Activated CD4-positive, alpha-beta memory T cell treated with anti-CD3 and anti-CD28 coated beads, Interleukin-2, amount 10 ng/mL, durations not matched to agents 7 days and 5 days (primary cell): Measurements from ENCODE around the gene OGFOD1. TPM values are rescaled to one million over a fixed set of nuclear protein-coding genes. Genes with fewer than 3 reads are reported as not detected.
"Not testable (repeated sequence)": the region's sequence is repeated elsewhere in the genome, so short reads cannot be mapped to it uniquely, and the experiment has no call there.

ENCODE experiments used
- CTCF ChIA-PET: fragments of 350-600 bp; sonication (Branson Sonifier 250); formaldehyde crosslinking; loops from one replicate; lab custom pipeline; 2021; ENCODE audit warnings: antibody characterized with exemption, inconsistent platforms; lab: Charles Lee
- POLR2A ChIA-PET: fragments of 350-600 bp; sonication (Branson Sonifier 250); formaldehyde crosslinking; loops from one replicate; lab custom pipeline; 2021; ENCODE audit warnings: antibody characterized with exemption; lab: Charles Lee
- DNase-seq: peaks from one replicate; pipeline ENCODE4 v3.0.0-alpha.2; 2020
- H3K27ac Mint-ChIP-seq: one replicate; pipeline ENCODE4 v1.8.0; 2021; ENCODE audit warnings: mild to moderate bottlenecking, mixed read lengths
- H3K27me3 Mint-ChIP-seq: one replicate; pipeline ENCODE4 v1.8.0; 2021; ENCODE audit warnings: mixed read lengths
- H3K36me3 Mint-ChIP-seq: one replicate; pipeline ENCODE4 v1.8.0; 2021; ENCODE audit warnings: low read depth, mixed read lengths
- H3K4me1 Mint-ChIP-seq: one replicate; pipeline ENCODE4 v1.8.0; 2021; ENCODE audit warnings: mixed read lengths
- H3K4me3 Mint-ChIP-seq: one replicate; pipeline ENCODE4 v1.8.0; 2021; ENCODE audit warnings: mild to moderate bottlenecking, mixed read lengths
- H3K9me3 Mint-ChIP-seq: one replicate; pipeline ENCODE4 v1.8.0; 2021; ENCODE audit warnings: mixed read lengths
- total RNA-seq, 2 experiments: library from RNA; stranded (reverse); gene quantifications; one replicate each; pipeline ENCODE4 v1.2.3, GENCODE V29; 2021

OGFOD1 gene
- total RNA-seq, 2 experiments from 2014 or later = 36.5 to 39.5 TPM

- ChIA-PET POLR2A (no interaction called here), CTCF (no interaction called here)
- Mint-ChIP-seq H3K9me3 (no peaks in the 10 kb centered on the region), H3K27me3 (no peaks in the 10 kb centered on the region), H3K36me3 (peaks cover 64% of the 10 kb centered on the region), H3K27ac (no peak overlapping the region), H3K4me3 (no peak overlapping the region), H3K4me1 (no peaks in the 10 kb centered on the region)
- DNase-seq = no peak
Observed at GRCh38 chr16:56470232-56470631, 18.9 kb downstream of the OGFOD1 start.

- no peaks in the 10 kb centered on the region for H3K27me3 Mint-ChIP-seq
- H3K9me3 Mint-ChIP-seq = no peaks in the 10 kb centered on the region
- no peak for DNase-seq
- ChIA-PET POLR2A (no interaction called here), CTCF (no interaction called here)
- H3K4me3 Mint-ChIP-seq = no peak overlapping the region
- H3K27ac Mint-ChIP-seq = no peak overlapping the region
- H3K36me3 Mint-ChIP-seq = peaks cover 65% of the 10 kb centered on the region
- H3K4me1 Mint-ChIP-seq = no peaks in the 10 kb centered on the region
Observed at GRCh38 chr16:56470666-56471065, 19.3 kb downstream of the OGFOD1 start.

GRCh38 chr16:56475201-56475600, 23.8 kb downstream of the OGFOD1 start:
- H3K27ac Mint-ChIP-seq = no peak overlapping the region
- peaks cover 10% of the 10 kb centered on the region for H3K4me1 Mint-ChIP-seq
- no peaks in the 10 kb centered on the region for H3K27me3 Mint-ChIP-seq
- no peak overlapping the region for H3K4me3 Mint-ChIP-seq
- ChIA-PET POLR2A (no interaction called here), CTCF (interaction anchor here (1.0 kb wide), 1 partner anchor 11 kb away, joined by 3 read pairs; no protein-coding TSS in a partner anchor)
- no peaks in the 10 kb centered on the region for H3K9me3 Mint-ChIP-seq
- peaks cover 62% of the 10 kb centered on the region for H3K36me3 Mint-ChIP-seq
- no peak for DNase-seq

GRCh38 chr16:56477096-56477878, 25.9 kb downstream of the OGFOD1 start:
- Mint-ChIP-seq H3K27me3 (no peaks in the 10 kb centered on the region), H3K36me3 (peaks cover 49% of the 10 kb centered on the region), H3K4me1 (peaks cover 10% of the 10 kb centered on the region), H3K27ac (no peak overlapping the region), H3K9me3 (no peaks in the 10 kb centered on the region), H3K4me3 (no peak overlapping the region)
- DNase-seq = no peak
- POLR2A ChIA-PET = no interaction called here
- CTCF ChIA-PET = no interaction called here

GRCh38 chr16:56478281-56479049, 27.1 kb downstream of the OGFOD1 start:
- Mint-ChIP-seq H3K27ac (no peak overlapping the region), H3K36me3 (peaks cover 42% of the 10 kb centered on the region), H3K4me3 (no peak overlapping the region), H3K27me3 (no peaks in the 10 kb centered on the region), H3K9me3 (no peaks in the 10 kb centered on the region), H3K4me1 (peaks cover 10% of the 10 kb centered on the region)
- POLR2A ChIA-PET = no interaction called here
- no peak for DNase-seq
- CTCF ChIA-PET = no interaction called here

GRCh38 chr16:56479469-56479868, 28.1 kb downstream of the OGFOD1 start:
- no peak for DNase-seq
- Mint-ChIP-seq H3K27ac (no peak overlapping the region), H3K4me1 (peaks cover 10% of the 10 kb centered on the region), H3K36me3 (peaks cover 44% of the 10 kb centered on the region), H3K4me3 (no peak overlapping the region), H3K9me3 (no peaks in the 10 kb centered on the region), H3K27me3 (no peaks in the 10 kb centered on the region)
- ChIA-PET CTCF (no interaction called here), POLR2A (no interaction called here)

- H3K4me1 Mint-ChIP-seq = peaks cover 10% of the 10 kb centered on the region
- H3K27ac Mint-ChIP-seq = no peak overlapping the region
- H3K36me3 Mint-ChIP-seq = peaks cover 40% of the 10 kb centered on the region
- CTCF ChIA-PET = interaction anchor here (1.1 kb wide), 1 partner anchor 120 kb away, joined by 3 read pairs; no protein-coding TSS in a partner anchor
- H3K4me3 Mint-ChIP-seq = no peak overlapping the region
- no peaks in the 10 kb centered on the region for H3K9me3 Mint-ChIP-seq
- POLR2A ChIA-PET = no interaction called here
- no peak for DNase-seq
- no peaks in the 10 kb centered on the region for H3K27me3 Mint-ChIP-seq
Observed at GRCh38 chr16:56480776-56481467, 29.6 kb downstream of the OGFOD1 start.

- peaks cover 35% of the 10 kb centered on the region for H3K36me3 Mint-ChIP-seq
- H3K4me3 Mint-ChIP-seq = no peak overlapping the region
- no peaks in the 10 kb centered on the region for H3K27me3 Mint-ChIP-seq
- ChIA-PET POLR2A (no interaction called here), CTCF (interaction anchor here (1.1 kb wide), 1 partner anchor 119 kb away, joined by 3 read pairs; no protein-coding TSS in a partner anchor)
- H3K4me1 Mint-ChIP-seq = peaks cover 7% of the 10 kb centered on the region
- DNase-seq = no peak
- H3K27ac Mint-ChIP-seq = no peak overlapping the region
- no peaks in the 10 kb centered on the region for H3K9me3 Mint-ChIP-seq
Observed at GRCh38 chr16:56481468-56482122, 30.2 kb downstream of the OGFOD1 start.

GRCh38 chr16:56482683-56483236, 31.4 kb downstream of the OGFOD1 start:
- Mint-ChIP-seq H3K9me3 (no peaks in the 10 kb centered on the region), H3K27me3 (no peaks in the 10 kb centered on the region), H3K4me1 (no peaks in the 10 kb centered on the region), H3K36me3 (peaks cover 26% of the 10 kb centered on the region), H3K4me3 (no peak overlapping the region), H3K27ac (no peak overlapping the region)
- ChIA-PET POLR2A (no interaction called here), CTCF (no interaction called here)
- DNase-seq = no peak

- DNase-seq = no peak
- H3K27ac Mint-ChIP-seq = no peak overlapping the region
- H3K36me3 Mint-ChIP-seq = peaks cover 25% of the 10 kb centered on the region
- H3K4me3 Mint-ChIP-seq = no peak overlapping the region
- H3K9me3 Mint-ChIP-seq = no peaks in the 10 kb centered on the region
- ChIA-PET POLR2A (no interaction called here), CTCF (no interaction called here)
- no peaks in the 10 kb centered on the region for H3K4me1 Mint-ChIP-seq
- H3K27me3 Mint-ChIP-seq = no peaks in the 10 kb centered on the region
Observed at GRCh38 chr16:56483394-56483793, 32.0 kb downstream of the OGFOD1 start.

GRCh38 chr16:56488035-56488434, 36.7 kb downstream of the OGFOD1 start:
- POLR2A ChIA-PET = no interaction called here
- H3K27ac Mint-ChIP-seq = no peak overlapping the region
- no peaks in the 10 kb centered on the region for H3K27me3 Mint-ChIP-seq
- no peak overlapping the region for H3K4me3 Mint-ChIP-seq
- no peaks in the 10 kb centered on the region for H3K9me3 Mint-ChIP-seq
- CTCF ChIA-PET = no interaction called here
- H3K4me1 Mint-ChIP-seq = no peaks in the 10 kb centered on the region
- peaks cover 14% of the 10 kb centered on the region for H3K36me3 Mint-ChIP-seq
- DNase-seq = no peak

GRCh38 chr16:56488868-56489267, 37.5 kb downstream of the OGFOD1 start:
- POLR2A ChIA-PET, H3K27me3 Mint-ChIP-seq, H3K9me3 Mint-ChIP-seq, DNase-seq, CTCF ChIA-PET, H3K27ac Mint-ChIP-seq, H3K4me3 Mint-ChIP-seq, H3K4me1 Mint-ChIP-seq: not testable (repeated sequence)
- H3K36me3 Mint-ChIP-seq = peaks cover 11% of the 10 kb centered on the region
